Psoas muscle (tissue), 8 donors: ENCODE data around the gene SDR42E1. TPM values are rescaled to one million over a fixed set of nuclear protein-coding genes. Genes with fewer than 3 reads are reported as not detected.

Source experiments
- ATAC-seq, 4 donors: fragments of 200-7000 bp; cut with Tn5 transposase; one replicate each; pipeline ENCODE4 v1.9.1; 2020; ENCODE audit warnings: moderate library complexity in 3 of 4, mild to moderate bottlenecking in 2 of 4
- DNase-seq, 2 donors: peaks; one replicate each; pipeline ENCODE4 v3.0.0-alpha.2; 2020
- H3K27ac ChIP-seq: fragments of 200-600 bp; one replicate; pipeline ENCODE4 v1.8.0; 2022
- H3K27me3 ChIP-seq, 3 donors: fragments of 200-600 bp in 1 of 3; one replicate each; pipeline versions ENCODE4 v1.6.1 to v1.8.0; 2013 to 2022; ENCODE audit warnings: low read length in 2 of 3, mild to moderate bottlenecking in 2 of 3, moderate library complexity in 1 of 3; ENCODE audit not compliant: insufficient read depth in 3 of 3
- H3K36me3 ChIP-seq, 2 donors: fragments of 200-600 bp in 1 of 2; one replicate each; pipeline versions ENCODE4 v1.6.1 to v1.8.0; 2013 to 2022; ENCODE audit warnings: low read depth in 1 of 2, mild to moderate bottlenecking in 1 of 2, moderate library complexity in 1 of 2; ENCODE audit not compliant: insufficient read depth in 1 of 2
- H3K4me1 ChIP-seq: fragments of 200-600 bp; one replicate; pipeline ENCODE4 v1.8.0; 2022
- H3K4me3 ChIP-seq: fragments of 200-600 bp; one replicate; pipeline ENCODE4 v1.8.0; 2022; ENCODE audit warnings: mild to moderate bottlenecking
- H3K9me3 ChIP-seq: fragments of 200-600 bp; one replicate; pipeline ENCODE4 v1.8.0; 2022
- WGBS, 3 donors: extraction: QIAGEN DNeasy Blood & Tissue Kit; methylation state at CpG; one replicate each; pipeline versions ENCODE4 v1.1.6 to v1.1.7; 2013; 5-methylcytosine and 5-hydroxymethylcytosine counted together
- intact Hi-C, 2 donors: fragments of 100-400 bp; cut with DNase I; formaldehyde crosslinking; loops; one replicate each; pipeline versions ENCODE4 v1.11.0 to v1.14.2; 2022
- polyA plus RNA-seq, 3 donors: library from polyadenylated mRNA; stranded (reverse); fragments of 200-250 nt; gene quantifications; one replicate each; pipeline ENCODE4 v1.2.3, GENCODE V29; 2013
- total RNA-seq, 4 donors: library from RNA; stranded (reverse); fragmentation: NEBNext Ultra II Directional in 2 of 4; extraction: Animal tissue kit (Norgen Biotek cat#: 25700) in 2 of 4; gene quantifications; one replicate each; pipeline versions ENCODE4 v1.2.1 to v1.2.4, GENCODE V29; 2021 to 2023
- TF ChIP-seq, protein P1 (sequence below): fragments of 200-600 bp; IDR thresholded peaks from one replicate; pipeline ENCODE4 v1.8.0; 2022; ENCODE audit warnings: antibody characterized with exemption
- donor health status: healthy with polysubstance abuse.
- donor health status: DM: no; HTN: no; CAD: no; lungs with moderate emphysema.
- donor health status: Bipolar disorder and iron deficiency.
- donor health status: healthy.
- donor health status: DM: yes; HTN: yes; CAD: no.
- donor health status: DM: no; HTN: no; CAD: no.
- donor health status: DM: no; HTN: no; CAD: no.
- donor health status: DM: yes; HTN: yes; CAD: no.

Gene SDR42E1
- total and polyA plus RNA-seq, 7 donors = 0.01 to 0.04 (median 0.03) TPM; not detected in 3

DNA sequence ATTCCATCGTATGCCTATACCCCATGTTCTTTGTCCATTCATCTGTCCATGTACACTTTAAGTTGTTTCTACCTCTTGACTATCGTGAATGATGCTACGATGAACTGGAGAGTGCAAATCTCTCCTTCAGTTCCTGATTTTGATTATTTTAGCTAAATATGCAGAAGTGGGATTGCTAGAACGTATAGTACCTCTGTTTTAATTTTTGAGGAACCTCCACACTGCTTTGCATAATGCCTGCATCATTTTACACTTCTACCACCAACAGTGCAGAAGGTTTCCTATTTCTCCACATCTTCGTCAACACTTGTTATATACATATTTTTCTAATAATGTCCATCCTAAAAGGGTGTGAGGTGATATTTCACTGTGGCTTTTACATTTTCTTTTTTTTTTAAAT, 43.9 kb downstream of the SDR42E1 start:
- peaks cover 14% of the 10 kb centered on the region for H3K9me3 ChIP-seq
- 79 to 85% (median 80%) methylated on average over 5 of the region's 5 CpGs for WGBS, 3 donors
- DNase-seq = no peak
- TF ChIP-seq, protein P1, sequence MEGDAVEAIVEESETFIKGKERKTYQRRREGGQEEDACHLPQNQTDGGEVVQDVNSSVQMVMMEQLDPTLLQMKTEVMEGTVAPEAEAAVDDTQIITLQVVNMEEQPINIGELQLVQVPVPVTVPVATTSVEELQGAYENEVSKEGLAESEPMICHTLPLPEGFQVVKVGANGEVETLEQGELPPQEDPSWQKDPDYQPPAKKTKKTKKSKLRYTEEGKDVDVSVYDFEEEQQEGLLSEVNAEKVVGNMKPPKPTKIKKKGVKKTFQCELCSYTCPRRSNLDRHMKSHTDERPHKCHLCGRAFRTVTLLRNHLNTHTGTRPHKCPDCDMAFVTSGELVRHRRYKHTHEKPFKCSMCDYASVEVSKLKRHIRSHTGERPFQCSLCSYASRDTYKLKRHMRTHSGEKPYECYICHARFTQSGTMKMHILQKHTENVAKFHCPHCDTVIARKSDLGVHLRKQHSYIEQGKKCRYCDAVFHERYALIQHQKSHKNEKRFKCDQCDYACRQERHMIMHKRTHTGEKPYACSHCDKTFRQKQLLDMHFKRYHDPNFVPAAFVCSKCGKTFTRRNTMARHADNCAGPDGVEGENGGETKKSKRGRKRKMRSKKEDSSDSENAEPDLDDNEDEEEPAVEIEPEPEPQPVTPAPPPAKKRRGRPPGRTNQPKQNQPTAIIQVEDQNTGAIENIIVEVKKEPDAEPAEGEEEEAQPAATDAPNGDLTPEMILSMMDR = no peak
- H3K4me3 ChIP-seq = no peak overlapping the region
- no peak overlapping the region for H3K27ac ChIP-seq
- H3K27me3 ChIP-seq = peaks cover 0 to 5% (median under 1%) of the 10 kb centered on the region in 3 donors
- intact Hi-C loops = no loop called here
- no peaks in the 10 kb centered on the region for H3K36me3 ChIP-seq
- ATAC-seq = no peak
- H3K4me1 ChIP-seq = no peaks in the 10 kb centered on the region

DNA sequence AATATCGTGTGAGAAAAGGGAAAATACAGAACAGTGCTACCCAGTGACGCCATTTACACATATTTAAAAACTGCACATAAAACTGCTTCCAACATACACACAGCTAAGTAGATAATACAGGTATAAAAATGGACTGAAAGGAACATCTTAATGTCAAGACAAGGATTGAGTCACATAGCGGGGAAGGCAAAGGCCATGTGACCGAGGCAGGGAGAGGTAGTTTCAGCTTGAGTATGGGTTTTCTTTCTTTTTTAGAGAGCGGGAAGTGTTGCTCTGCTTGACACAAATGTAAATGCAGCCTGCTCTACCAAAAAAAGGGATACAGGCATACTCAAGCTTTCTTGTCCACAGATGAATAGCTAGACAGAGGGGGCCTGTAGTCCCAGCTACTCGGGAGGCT, 46.5 kb downstream of the SDR42E1 start:
- peaks cover 4% of the 10 kb centered on the region for H3K9me3 ChIP-seq
- WGBS, 3 donors = 90 to 95% (median 90%) methylated on average over 6 of the region's 6 CpGs
- ATAC-seq = no peak

DNA sequence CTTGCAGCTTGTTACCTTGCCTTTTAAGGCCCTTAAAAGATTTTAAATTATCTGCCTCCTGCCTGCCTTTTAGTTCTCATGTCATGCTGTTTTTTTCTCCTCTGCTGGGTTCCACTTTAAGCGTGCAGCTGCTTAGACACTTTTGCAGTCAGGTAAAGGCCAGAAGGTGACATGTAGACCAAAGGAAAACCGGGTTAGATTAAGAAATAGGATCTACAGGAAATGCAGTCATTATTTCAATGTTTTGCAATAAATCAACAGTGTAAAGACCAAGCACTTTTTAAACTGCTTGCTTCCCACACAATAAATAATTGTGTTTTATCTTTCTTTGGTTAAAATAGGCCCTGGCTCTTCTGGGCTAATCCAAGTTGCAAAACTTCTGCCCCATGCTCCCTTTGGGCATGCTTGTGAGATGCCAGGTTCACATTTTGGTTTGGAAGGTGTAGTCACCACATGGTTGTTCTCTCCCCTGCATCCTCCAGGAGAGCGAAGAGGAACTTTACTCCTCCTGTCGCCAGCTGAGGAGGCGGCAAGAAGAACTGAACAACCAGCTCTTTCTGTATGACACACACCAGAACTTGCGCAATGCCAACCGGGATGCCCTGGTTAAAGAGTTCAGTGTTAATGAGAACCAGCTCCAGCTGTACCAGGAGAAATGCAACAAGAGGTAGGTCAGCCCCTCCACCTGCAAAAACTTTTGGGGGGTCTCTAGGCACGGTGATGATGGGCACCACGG, 54.9 kb downstream of the SDR42E1 start:
- intact Hi-C loops = no loop called here
- no peaks in the 10 kb centered on the region for H3K36me3 ChIP-seq
- no peak overlapping the region for H3K27ac ChIP-seq
- DNase-seq (no peak), ATAC-seq (no peak)
- H3K4me3 ChIP-seq = no peak overlapping the region
- no peaks in the 10 kb centered on the region for H3K4me1 ChIP-seq
- TF ChIP-seq, protein P1 = no peak
- no peaks in the 10 kb centered on the region for H3K27me3 ChIP-seq
- 71 to 76% (median 75%) methylated on average over 9 of the region's 9 CpGs for WGBS, 3 donors
- H3K9me3 ChIP-seq = peaks cover 3% of the 10 kb centered on the region

More for the DNA sequence above, 46.5 kb downstream of the SDR42E1 start:
- H3K4me1 ChIP-seq = no peaks in the 10 kb centered on the region
- TF ChIP-seq, protein P1 = no peak
- H3K4me3 ChIP-seq = no peak overlapping the region
- H3K27me3 ChIP-seq = peaks cover 0 to 5% (median 0%) of the 10 kb centered on the region in 3 donors
- intact Hi-C loops = no loop called here
- DNase-seq = no peak
- H3K27ac ChIP-seq = no peak overlapping the region
- H3K36me3 ChIP-seq = no peaks in the 10 kb centered on the region

DNA sequence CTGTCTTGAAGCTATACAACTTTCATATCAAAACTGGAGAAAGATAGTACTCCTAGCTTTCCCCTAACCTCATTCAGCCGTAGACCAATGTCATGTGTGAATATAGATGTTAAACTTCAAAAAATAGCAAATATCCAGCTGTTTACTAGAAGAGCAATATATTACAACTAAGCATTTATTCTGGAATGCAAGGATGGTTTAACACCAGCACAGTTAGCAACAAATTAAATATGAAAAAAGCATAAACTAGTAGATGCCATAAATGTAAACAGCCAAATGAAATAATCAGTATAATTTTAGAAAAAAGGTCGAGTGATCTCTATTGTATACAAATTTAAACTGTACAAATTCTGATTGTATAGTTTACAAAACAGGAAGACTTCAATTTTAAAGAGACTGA, 59.7 kb downstream of the SDR42E1 start:
- WGBS, 3 donors = 64 to 70% (median 68%) methylated on average over 2 of the region's 2 CpGs

More for the DNA sequence above, 59.7 kb downstream of the SDR42E1 start:
- Histone ChIP-seq H3K27ac (no peak overlapping the region), H3K4me3 (no peak overlapping the region), H3K9me3 (peaks cover 3% of the 10 kb centered on the region), H3K4me1 (no peaks in the 10 kb centered on the region), H3K36me3 (no peaks in the 10 kb centered on the region), H3K27me3 (no peaks in the 10 kb centered on the region)
- ATAC-seq = no peak
- TF ChIP-seq, protein P1 = no peak
- intact Hi-C loops = no loop called here
- DNase-seq = no peak
